PC-9 (cell line): ENCODE measurements around the gene CNNM2. TPM values are rescaled to one million over a fixed set of nuclear protein-coding genes. Genes with fewer than 3 reads are reported as not detected.

Source experiments
- BruUV-seq: library from RNA; stranded (reverse); fragments of 400-500 nt; replicated peaks from 2 replicates; lab custom pipeline; 2021; lab: Mats Ljungman, UMichigan
- CTCF ChIA-PET: fragments of 300-600 bp; sonication (Branson Sonifier 250); formaldehyde crosslinking; loops from one replicate; lab custom pipeline; 2022; ENCODE audit warnings: antibody characterized with exemption; lab: Charles Lee
- POLR2A ChIA-PET: fragments of 300-600 bp; sonication (Branson Sonifier 250); formaldehyde crosslinking; loops from one replicate; lab custom pipeline; 2022; ENCODE audit warnings: antibody characterized with exemption; ENCODE audit not compliant: unreplicated experiment; lab: Charles Lee
- DNase-seq, 2 experiments: peaks; one replicate each; pipeline versions ENCODE4 v3.0.0 to v3.0.0-alpha.2; 2015 to 2022; ENCODE audit warnings: mixed read lengths in 1 of 2
- H2AFZ ChIP-seq: fragments of 200-600 bp; sonication (generic); 2 replicates; pipeline ENCODE4 v1.8.1; 2017; ENCODE audit warnings: antibody characterized with exemption
- H3F3A ChIP-seq: fragments of 200-600 bp; sonication (generic); 2 replicates; pipeline ENCODE4 v1.8.1; 2017; ENCODE audit warnings: antibody characterized with exemption, mild to moderate bottlenecking, low read depth; ENCODE audit not compliant: insufficient read depth
- H3K27ac ChIP-seq: fragments of 200-600 bp; sonication (generic); 2 replicates; pipeline ENCODE4 v1.6.1; 2016; ENCODE audit warnings: mixed run types
- H3K27me3 ChIP-seq: fragments of 200-600 bp; sonication (generic); 2 replicates; pipeline ENCODE4 v1.6.1; 2016; ENCODE audit warnings: low read depth, mixed run types; ENCODE audit not compliant: insufficient read depth
- H3K36me3 ChIP-seq: fragments of 200-600 bp; sonication (generic); 2 replicates; pipeline ENCODE4 v1.6.1; 2016; ENCODE audit warnings: low read depth, mixed run types
- H3K4me1 ChIP-seq: fragments of 200-600 bp; sonication (generic); replicated peaks from 2 replicates; pipeline ENCODE4 v1.6.1; 2016; ENCODE audit warnings: mixed run types; ENCODE audit not compliant: insufficient read depth
- H3K4me2 ChIP-seq: fragments of 200-600 bp; sonication (generic); 2 replicates; pipeline ENCODE4 v1.6.1; 2017; ENCODE audit warnings: mixed run types
- H3K4me3 ChIP-seq: fragments of 200-600 bp; sonication (generic); 2 replicates; pipeline ENCODE4 v1.6.1; 2016; ENCODE audit warnings: mixed run types
- H3K79me2 ChIP-seq: fragments of 200-600 bp; sonication (generic); 2 replicates; pipeline ENCODE4 v1.6.1; 2017; ENCODE audit warnings: low read depth, mixed run types
- H3K9me2 ChIP-seq: fragments of 200-600 bp; sonication (generic); 2 replicates; pipeline ENCODE4 v1.8.1; 2017; ENCODE audit warnings: mild to moderate bottlenecking; ENCODE audit not compliant: insufficient read depth
- H3K9me3 ChIP-seq: fragments of 200-600 bp; sonication (generic); 2 replicates; pipeline ENCODE4 v1.8.1; 2016; ENCODE audit warnings: low read depth; ENCODE audit not compliant: insufficient read depth
- H4K20me1 ChIP-seq: fragments of 200-600 bp; sonication (generic); 2 replicates; pipeline ENCODE4 v1.8.1; 2017; ENCODE audit not compliant: insufficient read depth
- CTCF ChIP-seq: fragments of 200-600 bp; sonication (generic); conservative IDR thresholded peaks from 2 replicates; pipeline ENCODE4 v1.6.1; 2017; ENCODE audit warnings: mixed run types, antibody characterized with exemption, mild to moderate bottlenecking, moderate library complexity
- EZH2 ChIP-seq: fragments of 200-600 bp; sonication (generic); IDR thresholded peaks from 2 replicates; pipeline ENCODE4 v1.8.0; 2017; ENCODE audit warnings: antibody characterized with exemption, low read depth
- intact Hi-C: fragments of 100-400 bp; cut with micrococcal nuclease; formaldehyde crosslinking; loops from one replicate; pipeline ENCODE4 v1.10.0; 2022; ENCODE audit not compliant: unreplicated experiment
- total RNA-seq: library from RNA; stranded (reverse); gene quantifications from 2 replicates; pipeline ENCODE4 v1.2.3, GENCODE V29; 2021

The CNNM2 gene
- total RNA-seq, 1 experiment from 2014 or later = 8.8 TPM

DNA sequence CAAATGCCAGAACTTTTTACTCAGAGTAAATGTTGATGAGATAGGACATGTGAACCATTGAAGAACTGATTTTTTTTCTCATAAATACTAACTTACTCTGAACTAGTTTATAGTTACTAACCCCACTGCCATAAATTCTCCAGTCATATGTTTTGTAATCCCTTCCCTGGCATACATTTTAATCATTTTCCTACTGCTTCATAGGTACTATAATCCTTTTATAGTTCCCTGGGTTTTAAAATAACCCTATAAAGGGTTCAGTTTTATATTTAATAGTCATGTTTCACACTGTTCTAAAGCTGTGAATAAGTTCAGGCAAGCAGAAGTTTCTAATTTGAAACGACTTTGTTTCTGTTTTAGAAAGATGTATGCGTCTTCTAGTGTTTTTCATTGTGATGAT is 28.9 kb downstream of the CNNM2 start:
- Histone ChIP-seq H3K36me3 (no peaks in the 10 kb centered on the region), H3K4me3 (no peak overlapping the region), H3K27me3 (no peaks in the 10 kb centered on the region), H4K20me1 (no peaks in the 10 kb centered on the region), H3K4me1 (no peaks in the 10 kb centered on the region), H2AFZ (no peak overlapping the region), H3F3A (no peaks in the 10 kb centered on the region), H3K27ac (no peak overlapping the region), H3K9me2 (no peaks in the 10 kb centered on the region), H3K79me2 (no peaks in the 10 kb centered on the region), H3K9me3 (no peaks in the 10 kb centered on the region), H3K4me2 (no peak overlapping the region)
- CTCF ChIA-PET = no interaction called here
- POLR2A ChIA-PET = no interaction called here
- no peak for TF ChIP-seq EZH2
- no peak for TF ChIP-seq CTCF
- BruUV-seq = no TSS peak
- no peak for DNase-seq
- intact Hi-C loops = no loop called here

GRCh38 chr10:102948176-102948575 is 30.1 kb downstream of the CNNM2 start:
- no TSS peak for BruUV-seq
- CTCF ChIA-PET = no interaction called here

GRCh38 chr10:102948786-102949185 is 30.7 kb downstream of the CNNM2 start:
- no peaks in the 10 kb centered on the region for H3K9me2 ChIP-seq
- H4K20me1 ChIP-seq = no peaks in the 10 kb centered on the region
- no peaks in the 10 kb centered on the region for H3F3A ChIP-seq
- no peaks in the 10 kb centered on the region for H3K36me3 ChIP-seq
- H3K9me3 ChIP-seq = no peaks in the 10 kb centered on the region
- CTCF ChIA-PET = no interaction called here
- no TSS peak for BruUV-seq
- no peak overlapping the region for H3K27ac ChIP-seq
- POLR2A ChIA-PET = no interaction called here
- no peak overlapping the region for H2AFZ ChIP-seq
- H3K4me3 ChIP-seq = no peak overlapping the region
- H3K27me3 ChIP-seq = no peaks in the 10 kb centered on the region
- H3K4me2 ChIP-seq = no peak overlapping the region
- no peaks in the 10 kb centered on the region for H3K79me2 ChIP-seq
- intact Hi-C loops = no loop called here
- no peak for DNase-seq
- no peaks in the 10 kb centered on the region for H3K4me1 ChIP-seq
- TF ChIP-seq EZH2 (no peak), CTCF (no peak)

More at GRCh38 chr10:102948176-102948575, 30.1 kb downstream of the CNNM2 start:
- no peak for TF ChIP-seq CTCF
- TF ChIP-seq EZH2 = no peak
- H3K4me3 ChIP-seq = no peak overlapping the region
- H3K36me3 ChIP-seq = no peaks in the 10 kb centered on the region
- H2AFZ ChIP-seq = no peak overlapping the region
- H3F3A ChIP-seq = no peaks in the 10 kb centered on the region
- no peaks in the 10 kb centered on the region for H3K27me3 ChIP-seq
- no peaks in the 10 kb centered on the region for H3K79me2 ChIP-seq
- intact Hi-C loops = no loop called here
- DNase-seq = no peak
- no peaks in the 10 kb centered on the region for H3K4me1 ChIP-seq
- H3K4me2 ChIP-seq = no peak overlapping the region
- H3K9me3 ChIP-seq = no peaks in the 10 kb centered on the region
- H3K9me2 ChIP-seq = no peaks in the 10 kb centered on the region
- no peak overlapping the region for H3K27ac ChIP-seq
- H4K20me1 ChIP-seq = no peaks in the 10 kb centered on the region
- POLR2A ChIA-PET = no interaction called here
